ENCODE measurements around the gene PPP1R3A.
A peak's percentile ranks its signal among the peaks of the same experiment; 100 is the strongest.

Gene PPP1R3A

GRCh38 chr7:113872981-113873380 is 45.8 kb downstream of the PPP1R3A start:
- no peak overlapping the region for H3K4me3 ChIP-seq (replicated peaks in 1 of 2; ENCODE audit: low read depth in 2 of 2, low read length in 2 of 2)
- no peak for DNase-seq (ENCODE audit: low read depth in 2 of 2)
- no peak for TF ChIP-seq CTCF (IDR thresholded peaks at IDR 0.05; ENCODE audit: low read depth, low read length)

- H3K4me3 ChIP-seq (replicated peaks in 1 of 2; ENCODE audit: low read depth in 2 of 2, low read length in 2 of 2) = no peak overlapping the region
- no peak for TF ChIP-seq CTCF (IDR thresholded peaks at IDR 0.05; ENCODE audit: low read depth, low read length)
- no peak for DNase-seq (ENCODE audit: low read depth in 2 of 2)
Measured at GRCh38 chr7:113867325-113867724, 51.5 kb downstream of the PPP1R3A start.

- H3K4me3 ChIP-seq (replicated peaks in 1 of 2; ENCODE audit: low read depth in 2 of 2, low read length in 2 of 2) = no peak overlapping the region
- DNase-seq (ENCODE audit: low read depth in 2 of 2) = peak in 1 of 2 donors; percentile 19
- TF ChIP-seq CTCF (IDR thresholded peaks at IDR 0.05; ENCODE audit: low read depth, low read length) = no peak
Measured at GRCh38 chr7:113856010-113856409, 62.8 kb downstream of the PPP1R3A start.

- no peak for TF ChIP-seq CTCF (IDR thresholded peaks at IDR 0.05; ENCODE audit: low read depth, low read length)
- no peak overlapping the region for H3K4me3 ChIP-seq (replicated peaks in 1 of 2; ENCODE audit: low read depth in 2 of 2, low read length in 2 of 2)
- no peak for DNase-seq (ENCODE audit: low read depth in 2 of 2)
Measured at GRCh38 chr7:113840954-113841353, 77.9 kb downstream of the PPP1R3A start.

- no peak overlapping the region for H3K4me3 ChIP-seq (replicated peaks in 1 of 2; ENCODE audit: low read depth in 2 of 2, low read length in 2 of 2)
- TF ChIP-seq CTCF (IDR thresholded peaks at IDR 0.05; ENCODE audit: low read depth, low read length) = no peak
- no peak for DNase-seq (ENCODE audit: low read depth in 2 of 2)
Measured at GRCh38 chr7:113835367-113835766, 83.4 kb downstream of the PPP1R3A start.

- no peak for DNase-seq (ENCODE audit: low read depth in 2 of 2)
- no peak overlapping the region for H3K4me3 ChIP-seq (replicated peaks in 1 of 2; ENCODE audit: low read depth in 2 of 2, low read length in 2 of 2)
- no peak for TF ChIP-seq CTCF (IDR thresholded peaks at IDR 0.05; ENCODE audit: low read depth, low read length)
Measured at GRCh38 chr7:113832196-113832745, 86.5 kb downstream of the PPP1R3A start.

GRCh38 chr7:113831556-113831955 is 87.3 kb downstream of the PPP1R3A start:
- DNase-seq (ENCODE audit: low read depth in 2 of 2) = peak in 1 of 2 donors; percentile 26

More at GRCh38 chr7:113831556-113831955, 87.3 kb downstream of the PPP1R3A start:
- no peak overlapping the region for H3K4me3 ChIP-seq (replicated peaks in 1 of 2; ENCODE audit: low read depth in 2 of 2, low read length in 2 of 2)
- TF ChIP-seq CTCF (IDR thresholded peaks at IDR 0.05; ENCODE audit: low read depth, low read length) = no peak
